Measurements from ENCODE around the gene CLDN16. TPM values are rescaled to one million over a fixed set of nuclear protein-coding genes. Genes with fewer than 3 reads are reported as not detected.

CLDN16 gene
- total RNA-seq, 5 donors from 2014 or later (not counting 1 experiment from before 2014, with no cell fraction given), result not detected

GRCh38 chr3:190346541-190346940, 41.4 kb upstream of the CLDN16 start:
- Histone ChIP-seq H3K27ac (ENCODE audit: low read length) (no peak overlapping the region), H3K4me3 (ENCODE audit: control insufficient read depth in 1 of 2, extremely low read depth in 1 of 2, low read length in 1 of 2) (no peak overlapping the region), H3K27me3 (replicated peaks in 1 of 2; ENCODE audit: control insufficient read depth in 2 of 2, extremely low read depth in 1 of 2, insufficient read depth in 2 of 2, low read length in 1 of 2) (no peaks in the 10 kb centered on the region), H3K36me3 (ENCODE audit: control insufficient read depth in 2 of 2, extremely low read depth in 1 of 2, insufficient read depth in 1 of 2, low read length in 1 of 2) (no peaks in the 10 kb centered on the region), H3K9me3 (no peaks in the 10 kb centered on the region), H3K4me1 (ENCODE audit: control insufficient read depth in 1 of 2, extremely low read depth in 1 of 2, insufficient read depth in 2 of 2, low read length in 2 of 2) (no peaks in the 10 kb centered on the region)
- Mint-ChIP-seq H3K27me3 (peaks cover 9 to 24% of the 10 kb centered on the region in 2 donors), H3K36me3 (no peaks in the 10 kb centered on the region), H3K4me3 (no peak overlapping the region), H3K4me1 (no peaks in the 10 kb centered on the region), H3K27ac (no peak overlapping the region), H3K9me3 (peaks cover 0 to 5% (median 2%) of the 10 kb centered on the region in 3 donors)
- ChIA-PET CTCF (interaction anchor here in 1 of 2 donors (0.6 kb wide), 1 partner anchor 60 kb away, joined by 12 read pairs; no protein-coding TSS in a partner anchor), POLR2A (no interaction called here)
- DNase-seq (no peak), ATAC-seq (replicated peaks in 1 of 4) (no peak)
- no CpG with 5 or more reads among the region's 2 CpGs for WGBS (ENCODE audit: insufficient coverage)

GRCh38 chr3:190352861-190353457, 35.0 kb upstream of the CLDN16 start:
- Histone ChIP-seq H3K36me3 (ENCODE audit: control insufficient read depth in 2 of 2, extremely low read depth in 1 of 2, insufficient read depth in 1 of 2, low read length in 1 of 2) (no peaks in the 10 kb centered on the region), H3K27ac (ENCODE audit: low read length) (no peak overlapping the region), H3K4me1 (ENCODE audit: control insufficient read depth in 1 of 2, extremely low read depth in 1 of 2, insufficient read depth in 2 of 2, low read length in 2 of 2) (no peaks in the 10 kb centered on the region), H3K9me3 (no peaks in the 10 kb centered on the region), H3K27me3 (replicated peaks in 1 of 2; ENCODE audit: control insufficient read depth in 2 of 2, extremely low read depth in 1 of 2, insufficient read depth in 2 of 2, low read length in 1 of 2) (no peaks in the 10 kb centered on the region), H3K4me3 (ENCODE audit: control insufficient read depth in 1 of 2, extremely low read depth in 1 of 2, low read length in 1 of 2) (no peak overlapping the region)
- WGBS (ENCODE audit: insufficient coverage), result no CpG with 5 or more reads among the region's 1 CpG
- Mint-ChIP-seq H3K4me3 (no peak overlapping the region), H3K27ac (no peak overlapping the region), H3K9me3 (peaks cover 0 to 5% (median 2%) of the 10 kb centered on the region in 3 donors), H3K36me3 (no peaks in the 10 kb centered on the region), H3K27me3 (peaks cover 0 to 17% of the 10 kb centered on the region in 2 donors), H3K4me1 (no peaks in the 10 kb centered on the region)
- ChIA-PET POLR2A (no interaction called here), CTCF (interaction anchor here in 1 of 2 donors (1.0 kb wide), 1 partner anchor 31 kb away, joined by 4 read pairs; the partner anchor contains the start of gene CLDN1)
- ATAC-seq (replicated peaks in 1 of 4) (no peak), DNase-seq (no peak)

- Mint-ChIP-seq H3K4me3 (no peak overlapping the region), H3K9me3 (no peaks in the 10 kb centered on the region), H3K27ac (no peak overlapping the region), H3K36me3 (no peaks in the 10 kb centered on the region), H3K4me1 (no peaks in the 10 kb centered on the region), H3K27me3 (peaks cover 0 to 15% of the 10 kb centered on the region in 2 donors)
- Histone ChIP-seq H3K4me1 (ENCODE audit: control insufficient read depth in 1 of 2, extremely low read depth in 1 of 2, insufficient read depth in 2 of 2, low read length in 2 of 2) (no peaks in the 10 kb centered on the region), H3K36me3 (ENCODE audit: control insufficient read depth in 2 of 2, extremely low read depth in 1 of 2, insufficient read depth in 1 of 2, low read length in 1 of 2) (no peaks in the 10 kb centered on the region), H3K9me3 (no peaks in the 10 kb centered on the region), H3K27ac (ENCODE audit: low read length) (no peak overlapping the region), H3K4me3 (ENCODE audit: control insufficient read depth in 1 of 2, extremely low read depth in 1 of 2, low read length in 1 of 2) (no peak overlapping the region), H3K27me3 (replicated peaks in 1 of 2; ENCODE audit: control insufficient read depth in 2 of 2, extremely low read depth in 1 of 2, insufficient read depth in 2 of 2, low read length in 1 of 2) (no peaks in the 10 kb centered on the region)
- DNase-seq (no peak), ATAC-seq (replicated peaks in 1 of 4) (no peak)
- ChIA-PET CTCF (no interaction called here), POLR2A (no interaction called here)
These were observed 31.7 kb upstream of the CLDN16 start for GRCh38 chr3:190356246-190356645.

DNA sequence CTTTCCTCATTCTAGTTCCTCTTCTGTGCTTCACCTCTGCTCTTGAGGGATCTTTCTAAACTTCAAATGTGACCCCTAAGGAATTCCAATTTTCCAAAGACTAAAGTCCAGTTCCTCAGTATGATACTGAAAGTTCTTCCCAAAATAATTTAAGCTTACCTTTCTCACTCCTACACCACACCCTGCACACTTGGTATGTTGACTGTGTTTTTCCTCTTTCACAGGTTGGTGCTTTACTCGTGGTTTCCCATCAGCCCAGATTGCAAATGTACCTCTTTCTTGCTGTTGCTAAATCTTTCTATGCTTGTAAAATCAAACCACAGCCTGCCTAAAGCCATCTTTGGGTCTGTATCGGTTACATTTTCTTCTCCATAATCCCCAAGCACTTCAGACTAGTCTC, 30.5 kb upstream of the CLDN16 start:
- Histone ChIP-seq H3K4me1 (ENCODE audit: control insufficient read depth in 1 of 2, extremely low read depth in 1 of 2, insufficient read depth in 2 of 2, low read length in 2 of 2) (no peaks in the 10 kb centered on the region), H3K27ac (ENCODE audit: low read length) (no peak overlapping the region), H3K4me3 (ENCODE audit: control insufficient read depth in 1 of 2, extremely low read depth in 1 of 2, low read length in 1 of 2) (no peak overlapping the region), H3K9me3 (no peaks in the 10 kb centered on the region), H3K27me3 (replicated peaks in 1 of 2; ENCODE audit: control insufficient read depth in 2 of 2, extremely low read depth in 1 of 2, insufficient read depth in 2 of 2, low read length in 1 of 2) (no peaks in the 10 kb centered on the region), H3K36me3 (ENCODE audit: control insufficient read depth in 2 of 2, extremely low read depth in 1 of 2, insufficient read depth in 1 of 2, low read length in 1 of 2) (no peaks in the 10 kb centered on the region)
- no peaks in the 10 kb centered on the region for H3K36me3 Mint-ChIP-seq
- H3K27ac Mint-ChIP-seq, result no peak overlapping the region
- no peaks in the 10 kb centered on the region for H3K4me1 Mint-ChIP-seq
- CTCF ChIA-PET, result no interaction called here
- WGBS (ENCODE audit: insufficient coverage), result no CpG with 5 or more reads among the region's 2 CpGs
- no peak for DNase-seq
- H3K9me3 Mint-ChIP-seq, result no peaks in the 10 kb centered on the region
- POLR2A ChIA-PET, result no interaction called here
- ATAC-seq (replicated peaks in 1 of 4), result no peak
- H3K27me3 Mint-ChIP-seq, result peaks cover 0 to 14% of the 10 kb centered on the region in 2 donors
- H3K4me3 Mint-ChIP-seq, result no peak overlapping the region

DNA sequence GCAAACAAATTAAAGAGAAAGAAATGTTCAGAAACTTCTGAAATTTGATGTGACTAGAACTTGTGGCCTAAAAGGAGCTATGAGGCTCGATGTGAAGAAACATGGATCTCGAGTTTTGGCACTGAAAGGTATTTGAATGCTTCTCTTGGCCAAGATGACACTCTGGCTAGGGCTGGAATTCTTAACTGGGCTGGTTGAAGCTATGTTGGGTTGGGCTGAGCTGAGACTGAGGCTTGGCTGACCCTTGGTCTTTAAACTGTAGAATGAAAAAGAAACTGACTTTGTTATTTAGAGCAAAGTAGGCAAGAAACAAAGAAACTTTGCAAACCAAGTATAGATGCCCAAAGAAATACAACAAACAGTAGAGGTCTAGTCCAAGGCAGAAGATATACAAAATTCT, 28.1 kb upstream of the CLDN16 start:
- 63% methylated on average over 2 of the region's 2 CpGs for WGBS (ENCODE audit: insufficient coverage)
- H3K4me1 Mint-ChIP-seq, result no peaks in the 10 kb centered on the region
- no peaks in the 10 kb centered on the region for H3K36me3 ChIP-seq (ENCODE audit: control insufficient read depth in 2 of 2, extremely low read depth in 1 of 2, insufficient read depth in 1 of 2, low read length in 1 of 2)
- CTCF ChIA-PET, result no interaction called here
- DNase-seq (no peak), ATAC-seq (replicated peaks in 1 of 4) (no peak)
- H3K4me3 ChIP-seq (ENCODE audit: control insufficient read depth in 1 of 2, extremely low read depth in 1 of 2, low read length in 1 of 2), result no peak overlapping the region
- H3K27me3 ChIP-seq (replicated peaks in 1 of 2; ENCODE audit: control insufficient read depth in 2 of 2, extremely low read depth in 1 of 2, insufficient read depth in 2 of 2, low read length in 1 of 2), result no peaks in the 10 kb centered on the region
- H3K36me3 Mint-ChIP-seq, result no peaks in the 10 kb centered on the region
- H3K9me3 Mint-ChIP-seq, result no peaks in the 10 kb centered on the region
- H3K27ac ChIP-seq (ENCODE audit: low read length), result no peak overlapping the region
- no peak overlapping the region for H3K4me3 Mint-ChIP-seq
- no peaks in the 10 kb centered on the region for H3K4me1 ChIP-seq (ENCODE audit: control insufficient read depth in 1 of 2, extremely low read depth in 1 of 2, insufficient read depth in 2 of 2, low read length in 2 of 2)
- H3K9me3 ChIP-seq, result no peaks in the 10 kb centered on the region
- H3K27ac Mint-ChIP-seq, result no peak overlapping the region
- POLR2A ChIA-PET, result no interaction called here
- peaks cover 0 to 9% of the 10 kb centered on the region in 2 donors for H3K27me3 Mint-ChIP-seq

DNA sequence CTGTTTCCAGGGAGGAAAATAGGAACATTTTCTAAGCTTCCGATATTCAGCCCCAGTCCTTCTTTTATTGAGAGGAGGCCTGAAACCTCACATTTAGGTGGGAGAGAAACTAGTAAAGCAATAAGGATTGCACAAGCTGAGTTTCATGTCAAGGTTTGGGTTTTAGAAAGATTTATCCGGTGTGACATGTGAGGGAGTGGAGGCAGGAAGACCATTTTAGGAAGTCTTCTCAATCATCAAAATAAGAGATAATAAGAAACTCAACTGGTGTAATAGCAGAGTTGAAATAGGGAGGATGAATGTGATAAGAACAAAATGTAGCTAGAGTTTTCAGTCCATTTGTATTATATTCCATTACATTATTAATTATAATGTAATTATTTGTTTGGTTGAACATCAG, 27.7 kb upstream of the CLDN16 start:
- no peaks in the 10 kb centered on the region for H3K36me3 ChIP-seq (ENCODE audit: control insufficient read depth in 2 of 2, extremely low read depth in 1 of 2, insufficient read depth in 1 of 2, low read length in 1 of 2)
- H3K4me3 ChIP-seq (ENCODE audit: control insufficient read depth in 1 of 2, extremely low read depth in 1 of 2, low read length in 1 of 2), result no peak overlapping the region
- Mint-ChIP-seq H3K4me3 (no peak overlapping the region), H3K9me3 (no peaks in the 10 kb centered on the region), H3K27ac (no peak overlapping the region), H3K27me3 (peaks cover 0 to 11% of the 10 kb centered on the region in 2 donors), H3K36me3 (no peaks in the 10 kb centered on the region), H3K4me1 (no peaks in the 10 kb centered on the region)
- no peak overlapping the region for H3K27ac ChIP-seq (ENCODE audit: low read length)
- no peaks in the 10 kb centered on the region for H3K9me3 ChIP-seq
- WGBS (ENCODE audit: insufficient coverage), result no CpG with 5 or more reads among the region's 2 CpGs
- H3K27me3 ChIP-seq (replicated peaks in 1 of 2; ENCODE audit: control insufficient read depth in 2 of 2, extremely low read depth in 1 of 2, insufficient read depth in 2 of 2, low read length in 1 of 2), result no peaks in the 10 kb centered on the region
- DNase-seq (no peak), ATAC-seq (replicated peaks in 1 of 4) (no peak)
- ChIA-PET CTCF (interaction anchor here in 1 of 2 donors (0.5 kb wide), 1 partner anchor 12 kb away, joined by 3 read pairs; no protein-coding TSS in a partner anchor), POLR2A (no interaction called here)
- H3K4me1 ChIP-seq (ENCODE audit: control insufficient read depth in 1 of 2, extremely low read depth in 1 of 2, insufficient read depth in 2 of 2, low read length in 2 of 2), result no peaks in the 10 kb centered on the region

GRCh38 chr3:190361791-190362190, 26.2 kb upstream of the CLDN16 start:
- Histone ChIP-seq H3K9me3 (no peaks in the 10 kb centered on the region), H3K27me3 (replicated peaks in 1 of 2; ENCODE audit: control insufficient read depth in 2 of 2, extremely low read depth in 1 of 2, insufficient read depth in 2 of 2, low read length in 1 of 2) (no peaks in the 10 kb centered on the region), H3K27ac (ENCODE audit: low read length) (no peak overlapping the region), H3K4me1 (ENCODE audit: control insufficient read depth in 1 of 2, extremely low read depth in 1 of 2, insufficient read depth in 2 of 2, low read length in 2 of 2) (no peaks in the 10 kb centered on the region), H3K36me3 (ENCODE audit: control insufficient read depth in 2 of 2, extremely low read depth in 1 of 2, insufficient read depth in 1 of 2, low read length in 1 of 2) (no peaks in the 10 kb centered on the region), H3K4me3 (ENCODE audit: control insufficient read depth in 1 of 2, extremely low read depth in 1 of 2, low read length in 1 of 2) (no peak overlapping the region)
- no peak for ATAC-seq (replicated peaks in 1 of 4)
- ChIA-PET POLR2A (no interaction called here), CTCF (interaction anchor here in 1 of 2 donors (1.1 kb wide), 1 partner anchor 11 kb away, joined by 3 read pairs; no protein-coding TSS in a partner anchor)
- Mint-ChIP-seq H3K27me3 (peaks cover 0 to 17% of the 10 kb centered on the region in 2 donors), H3K9me3 (no peaks in the 10 kb centered on the region), H3K4me1 (no peaks in the 10 kb centered on the region), H3K4me3 (no peak overlapping the region), H3K36me3 (no peaks in the 10 kb centered on the region), H3K27ac (no peak overlapping the region)
- no CpG with 5 or more reads among the region's 1 CpG for WGBS (ENCODE audit: insufficient coverage)
- no peak for DNase-seq
